Measurements from ENCODE around the gene TCAF2. TPM values are rescaled to one million over a fixed set of nuclear protein-coding genes. Genes with fewer than 3 reads are reported as not detected.
"Not testable (repeated sequence)": the region's sequence is repeated elsewhere in the genome, so short reads cannot be mapped to it uniquely, and the experiment has no call there.

Gene TCAF2
- polyA plus RNA-seq, 2 donors = 4.4 to 6.8 TPM

DNA sequence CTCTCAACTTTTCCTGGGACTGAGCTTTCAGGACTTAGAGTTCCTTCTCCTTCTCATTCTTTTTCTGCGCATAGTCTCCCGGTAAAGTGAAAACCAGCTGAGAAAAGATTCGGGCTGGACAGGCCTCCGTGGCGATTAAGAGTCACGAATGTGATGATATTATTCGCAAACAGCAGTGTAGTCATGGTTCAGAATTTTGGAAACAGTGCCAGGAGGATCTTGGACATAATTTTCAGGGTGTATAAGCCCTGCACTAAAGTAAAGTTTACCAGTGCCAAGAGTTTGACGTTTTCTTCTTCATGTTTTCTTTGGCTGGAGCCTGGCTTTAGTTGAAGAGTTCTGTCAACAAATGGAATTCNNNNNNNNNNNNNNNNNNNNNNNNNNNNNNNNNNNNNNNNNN lies 29.7 kb downstream of the TCAF2 start:
- not testable (repeated sequence) for H3K4me1 ChIP-seq (ENCODE audit: control insufficient read depth in 2 of 2, insufficient read depth in 2 of 2, low read length in 1 of 2); H3K27me3 ChIP-seq (ENCODE audit: control insufficient read depth in 1 of 2, insufficient read depth in 2 of 2, low read length in 2 of 2); H3K9me3 ChIP-seq (ENCODE audit: control insufficient read depth in 2 of 2, insufficient read depth in 1 of 2, low read depth in 1 of 2, low read length in 1 of 2); H3K4me3 ChIP-seq (ENCODE audit: low read depth in 1 of 2, low read length in 2 of 2); H3K27ac ChIP-seq (ENCODE audit: low read depth in 2 of 2, low read length in 1 of 2); H3K36me3 ChIP-seq (ENCODE audit: control insufficient read depth in 2 of 2, insufficient read depth in 2 of 2, low read length in 1 of 2)
- WGBS, 2 donors = no CpG with 5 or more reads among the region's 8 CpGs

Other genes with a start within 250 kb of the TCAF2 start
- 10 to 100 TPM; 62.7 to 92.3 TPM for gene ZYX, start 239.6 kb upstream of the TCAF2 start, polyA plus RNA-seq
- 10 to 100 TPM; 65.6 to 74.6 TPM for gene EPHA1, start 212.1 kb upstream of the TCAF2 start, polyA plus RNA-seq
- gene TAS2R60, start 177.5 kb upstream of the TCAF2 start, polyA plus RNA-seq = not detected
- not detected for gene TAS2R41, start 143.1 kb upstream of the TCAF2 start, polyA plus RNA-seq
- under 1 TPM in 1 of 2 donors, not detected in 1; 0.05 TPM for gene CTAGE15, start 49.2 kb upstream of the TCAF2 start, polyA plus RNA-seq
- gene CTAGE6, start 136.7 kb downstream of the TCAF2 start, polyA plus RNA-seq = under 1 TPM; 0.09 to 0.98 TPM